DOHH2 (cell line): ENCODE data around the gene ATP2B2.
A peak's percentile ranks its signal among the peaks of the same experiment; 100 is the strongest.

Experiments
- H3F3A ChIP-seq: fragments of 200-600 bp; sonication (generic), shearing (Covaris generic); 2 replicates; pipeline ENCODE4 v1.6.0; 2016; ENCODE audit warnings: antibody characterized with exemption, mild to moderate bottlenecking; ENCODE audit not compliant: control insufficient read depth, insufficient read depth
- H3K27ac ChIP-seq: fragments of 200-600 bp; sonication (generic); 2 replicates; pipeline ENCODE4 v1.5.1; 2014; ENCODE audit warnings: low read depth, mild to moderate bottlenecking, low read length, moderate library complexity
- H3K27me3 ChIP-seq: fragments of 200-600 bp; sonication (generic); 2 replicates; pipeline ENCODE4 v1.6.1; 2014; ENCODE audit warnings: mild to moderate bottlenecking, low read length, mixed read lengths; ENCODE audit not compliant: control insufficient read depth
- H3K36me3 ChIP-seq: fragments of 200-600 bp; sonication (generic); 2 replicates; pipeline ENCODE4 v1.6.1; 2014; ENCODE audit warnings: mild to moderate bottlenecking, low read length, moderate library complexity, mixed read lengths; ENCODE audit not compliant: control insufficient read depth
- H3K4me1 ChIP-seq: fragments of 200-600 bp; sonication (generic); 2 replicates; pipeline ENCODE4 v1.6.1; 2014; ENCODE audit warnings: mild to moderate bottlenecking, low read length, mixed read lengths; ENCODE audit not compliant: control insufficient read depth
- H3K4me2 ChIP-seq: fragments of 200-600 bp; sonication (generic); 2 replicates; pipeline ENCODE4 v1.6.0; 2014; ENCODE audit warnings: mild to moderate bottlenecking, low read length, moderate library complexity
- H3K4me3 ChIP-seq: fragments of 200-600 bp; sonication (generic); 2 replicates; pipeline ENCODE4 v1.5.1; 2014; ENCODE audit warnings: mild to moderate bottlenecking, low read length, mixed read lengths
- H3K79me2 ChIP-seq: fragments of 200-600 bp; sonication (generic); 2 replicates; pipeline ENCODE4 v1.6.1; 2014; ENCODE audit warnings: mild to moderate bottlenecking, low read length, mixed read lengths; ENCODE audit not compliant: control insufficient read depth
- H3K9me2 ChIP-seq: fragments of 200-600 bp; sonication (generic); replicated peaks from 2 replicates; pipeline ENCODE4 v1.6.1; 2014; ENCODE audit warnings: mild to moderate bottlenecking, low read length, mixed read lengths; ENCODE audit not compliant: control insufficient read depth
- H3K9me3 ChIP-seq: fragments of 200-600 bp; sonication (generic); 2 replicates; pipeline ENCODE4 v1.6.1; 2014; ENCODE audit warnings: antibody characterized with exemption, low read length, mixed read lengths; ENCODE audit not compliant: control insufficient read depth, insufficient read depth
- H4K20me1 ChIP-seq: fragments of 200-600 bp; sonication (generic); 2 replicates; pipeline ENCODE4 v1.6.0; 2014; ENCODE audit warnings: low read depth, mild to moderate bottlenecking, antibody characterized with exemption, low read length, moderate library complexity; ENCODE audit not compliant: control insufficient read depth, insufficient read depth
- EZH2phosphoT487 ChIP-seq: fragments of 200-600 bp; sonication (generic); IDR thresholded peaks from 2 replicates; pipeline ENCODE4 v1.6.1; 2017; ENCODE audit warnings: borderline replicate concordance, mild to moderate bottlenecking, antibody characterized with exemption, low read length, moderate library complexity, mixed read lengths
- TF ChIP-seq, protein P1 (sequence below): fragments of 200-600 bp; sonication (generic); IDR thresholded peaks from one replicate; pipeline ENCODE4 v1.5.1; 2014; ENCODE audit warnings: antibody characterized with exemption, mild to moderate bottlenecking, low read depth, low read length; ENCODE audit not compliant: poor library complexity, severe bottlenecking

The ATP2B2 gene

DNA sequence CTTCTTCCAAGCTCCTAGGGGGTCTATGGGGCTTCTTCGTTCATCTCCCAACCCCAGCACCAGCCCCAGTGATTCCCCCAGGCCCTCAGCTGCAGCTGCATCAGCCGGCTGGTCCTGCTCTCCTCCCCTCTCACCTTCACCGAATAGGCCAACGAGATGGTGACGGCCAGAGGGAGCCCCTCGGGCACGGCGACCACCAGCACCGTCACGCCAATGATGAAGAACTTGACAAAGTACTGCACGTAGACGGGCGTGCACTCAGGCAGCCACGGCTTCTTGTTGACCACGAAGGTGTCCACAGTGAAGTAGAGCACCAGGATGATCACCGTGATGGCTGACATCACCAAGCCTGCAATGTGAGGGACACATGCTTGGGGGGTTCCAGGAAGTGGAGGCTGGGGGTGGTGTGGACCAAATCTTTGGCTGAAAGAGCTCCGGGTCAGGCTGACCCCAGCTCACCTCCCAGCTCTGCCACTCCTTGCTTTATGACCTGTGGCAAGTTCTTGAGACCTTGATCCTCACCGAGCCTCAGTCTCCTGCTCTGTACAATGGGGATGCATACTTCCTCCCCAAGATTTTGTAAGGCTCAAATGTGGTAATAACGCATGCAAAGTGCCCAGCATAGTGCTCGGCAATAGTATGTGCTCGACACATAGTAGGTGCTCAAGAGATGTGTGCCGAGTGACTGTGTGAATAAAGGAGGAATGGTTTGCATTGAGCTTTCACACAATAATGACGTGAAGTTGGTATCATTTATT, 129.9 kb downstream of the ATP2B2 start:
- TF ChIP-seq EZH2phosphoT487 = no peak

DNA sequence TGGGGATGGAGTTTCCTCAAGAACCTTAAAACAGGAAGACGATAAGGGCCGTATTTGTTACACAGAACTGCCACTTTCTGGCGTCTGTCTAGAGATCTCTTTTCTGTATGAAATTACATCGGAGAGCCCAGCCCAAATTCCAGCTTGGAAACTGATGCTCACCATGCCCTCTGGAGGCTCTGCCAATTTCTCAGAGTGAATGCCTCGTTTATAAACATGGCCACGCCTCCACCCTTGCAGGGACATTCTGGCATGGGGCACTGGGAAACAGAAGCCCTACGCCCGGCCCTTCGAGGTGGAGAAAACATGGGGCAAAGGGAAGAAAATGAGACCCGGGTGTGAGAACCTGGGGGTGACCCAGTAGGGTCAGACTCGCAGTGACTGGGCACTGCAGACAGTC, 131.1 kb downstream of the ATP2B2 start:
- Histone ChIP-seq H3K9me2 (no peaks in the 10 kb centered on the region), H3K27ac (no peak overlapping the region), H3K36me3 (no peaks in the 10 kb centered on the region), H3K4me1 (peaks cover 44% of the 10 kb centered on the region), H3K4me3 (no peak overlapping the region), H3K9me3 (no peaks in the 10 kb centered on the region), H4K20me1 (no peaks in the 10 kb centered on the region), H3K4me2 (no peak overlapping the region), H3K27me3 (no peaks in the 10 kb centered on the region), H3F3A (no peaks in the 10 kb centered on the region), H3K79me2 (no peaks in the 10 kb centered on the region)
- TF ChIP-seq, protein P1, sequence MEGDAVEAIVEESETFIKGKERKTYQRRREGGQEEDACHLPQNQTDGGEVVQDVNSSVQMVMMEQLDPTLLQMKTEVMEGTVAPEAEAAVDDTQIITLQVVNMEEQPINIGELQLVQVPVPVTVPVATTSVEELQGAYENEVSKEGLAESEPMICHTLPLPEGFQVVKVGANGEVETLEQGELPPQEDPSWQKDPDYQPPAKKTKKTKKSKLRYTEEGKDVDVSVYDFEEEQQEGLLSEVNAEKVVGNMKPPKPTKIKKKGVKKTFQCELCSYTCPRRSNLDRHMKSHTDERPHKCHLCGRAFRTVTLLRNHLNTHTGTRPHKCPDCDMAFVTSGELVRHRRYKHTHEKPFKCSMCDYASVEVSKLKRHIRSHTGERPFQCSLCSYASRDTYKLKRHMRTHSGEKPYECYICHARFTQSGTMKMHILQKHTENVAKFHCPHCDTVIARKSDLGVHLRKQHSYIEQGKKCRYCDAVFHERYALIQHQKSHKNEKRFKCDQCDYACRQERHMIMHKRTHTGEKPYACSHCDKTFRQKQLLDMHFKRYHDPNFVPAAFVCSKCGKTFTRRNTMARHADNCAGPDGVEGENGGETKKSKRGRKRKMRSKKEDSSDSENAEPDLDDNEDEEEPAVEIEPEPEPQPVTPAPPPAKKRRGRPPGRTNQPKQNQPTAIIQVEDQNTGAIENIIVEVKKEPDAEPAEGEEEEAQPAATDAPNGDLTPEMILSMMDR = no peak
- no peak for TF ChIP-seq EZH2phosphoT487

More for the DNA sequence above, 129.9 kb downstream of the ATP2B2 start:
- peaks cover 41% of the 10 kb centered on the region for H3K4me1 ChIP-seq
- no peaks in the 10 kb centered on the region for H3K27me3 ChIP-seq
- H3K36me3 ChIP-seq = no peaks in the 10 kb centered on the region
- peak overlapping the region; percentile 58 for H3K4me2 ChIP-seq
- H3K9me2 ChIP-seq = no peaks in the 10 kb centered on the region
- no peaks in the 10 kb centered on the region for H4K20me1 ChIP-seq
- H3F3A ChIP-seq = no peaks in the 10 kb centered on the region
- peak overlapping the region; percentile 34 for H3K27ac ChIP-seq
- H3K79me2 ChIP-seq = no peaks in the 10 kb centered on the region
- peak overlapping the region; percentile 25 for H3K4me3 ChIP-seq
- no peaks in the 10 kb centered on the region for H3K9me3 ChIP-seq

DNA sequence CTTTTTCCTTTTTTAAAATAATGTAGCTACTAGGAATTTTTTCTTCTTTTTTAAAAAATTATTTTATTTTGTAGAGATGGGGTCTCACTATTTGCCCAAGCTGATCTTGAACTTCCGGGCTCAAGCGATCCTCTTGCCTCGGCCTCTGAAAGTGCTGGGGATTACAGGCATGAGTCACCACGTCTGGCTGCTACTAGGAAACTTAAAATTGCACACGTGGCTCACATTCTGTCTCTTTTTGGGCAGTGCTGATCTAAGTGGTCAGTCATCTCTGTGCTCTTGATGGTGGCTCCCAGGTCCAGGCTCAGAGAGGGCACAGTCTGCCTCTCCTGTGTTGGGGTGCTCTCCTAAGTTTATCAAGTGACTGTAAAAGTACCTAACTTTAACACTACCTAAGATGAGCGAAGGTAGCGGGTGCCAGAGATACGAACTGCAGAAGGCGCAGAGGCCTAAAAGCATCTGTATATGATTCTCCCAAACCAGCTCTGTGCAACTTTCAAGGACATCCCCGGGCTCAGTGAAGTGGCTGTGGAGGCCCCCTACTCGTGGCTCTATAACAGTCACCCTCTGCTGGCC, 131.6 kb downstream of the ATP2B2 start:
- no peaks in the 10 kb centered on the region for H3K79me2 ChIP-seq
- TF ChIP-seq, protein P1 = no peak
- TF ChIP-seq EZH2phosphoT487 = no peak
- no peak overlapping the region for H3K4me2 ChIP-seq
- no peaks in the 10 kb centered on the region for H3K9me3 ChIP-seq
- no peaks in the 10 kb centered on the region for H3K36me3 ChIP-seq
- peaks cover 44% of the 10 kb centered on the region for H3K4me1 ChIP-seq
- no peaks in the 10 kb centered on the region for H3K27me3 ChIP-seq
- H3K4me3 ChIP-seq = no peak overlapping the region
- H3K27ac ChIP-seq = no peak overlapping the region
- no peaks in the 10 kb centered on the region for H3F3A ChIP-seq
- no peaks in the 10 kb centered on the region for H4K20me1 ChIP-seq
- H3K9me2 ChIP-seq = no peaks in the 10 kb centered on the region

DNA sequence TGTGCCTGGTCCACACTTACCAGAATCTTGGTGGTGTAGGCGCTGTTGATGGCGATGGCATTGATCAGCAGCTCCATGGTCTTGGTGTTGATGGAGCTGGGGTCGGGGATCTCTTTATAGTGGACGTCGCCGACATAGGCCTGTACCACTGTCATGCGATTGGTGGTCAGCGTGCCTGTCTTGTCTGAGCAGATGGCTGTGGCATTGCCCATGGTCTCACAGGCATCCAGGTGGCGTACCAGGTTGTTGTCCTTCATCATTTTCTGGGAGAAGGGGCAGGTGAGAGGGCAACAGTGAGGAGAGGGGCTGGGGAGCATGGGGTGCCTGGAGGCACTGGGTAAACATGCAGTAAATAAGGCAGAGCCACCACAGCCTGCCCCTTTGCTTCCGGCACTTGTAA, 133.6 kb downstream of the ATP2B2 start:
- peaks cover 32% of the 10 kb centered on the region for H3K4me1 ChIP-seq
- no peaks in the 10 kb centered on the region for H3F3A ChIP-seq
- no peaks in the 10 kb centered on the region for H3K36me3 ChIP-seq
- H4K20me1 ChIP-seq = no peaks in the 10 kb centered on the region
- H3K79me2 ChIP-seq = no peaks in the 10 kb centered on the region
- no peaks in the 10 kb centered on the region for H3K9me2 ChIP-seq
- no peaks in the 10 kb centered on the region for H3K27me3 ChIP-seq
- no peaks in the 10 kb centered on the region for H3K9me3 ChIP-seq
- H3K4me2 ChIP-seq = no peak overlapping the region
- TF ChIP-seq, protein P1 = no peak
- no peak for TF ChIP-seq EZH2phosphoT487
- H3K4me3 ChIP-seq = no peak overlapping the region
- H3K27ac ChIP-seq = no peak overlapping the region
